HG03280 (cell line): ENCODE data around the gene DOCK11.
"Not testable (repeated sequence)": the region's sequence is repeated elsewhere in the genome, so short reads cannot be mapped to it uniquely, and the experiment has no call there.

ENCODE experiments used
- ATAC-seq: cut with Tn5 transposase; IDR thresholded peaks from one replicate; pipeline ENCODE4 v1.9.1; 2021; ENCODE audit warnings: mild to moderate bottlenecking, moderate library complexity; ENCODE audit not compliant: unreplicated experiment

DOCK11 gene

GRCh38 chrX:118679290-118679689 lies 183.7 kb downstream of the DOCK11 start:
- no peak for ATAC-seq

DNA sequence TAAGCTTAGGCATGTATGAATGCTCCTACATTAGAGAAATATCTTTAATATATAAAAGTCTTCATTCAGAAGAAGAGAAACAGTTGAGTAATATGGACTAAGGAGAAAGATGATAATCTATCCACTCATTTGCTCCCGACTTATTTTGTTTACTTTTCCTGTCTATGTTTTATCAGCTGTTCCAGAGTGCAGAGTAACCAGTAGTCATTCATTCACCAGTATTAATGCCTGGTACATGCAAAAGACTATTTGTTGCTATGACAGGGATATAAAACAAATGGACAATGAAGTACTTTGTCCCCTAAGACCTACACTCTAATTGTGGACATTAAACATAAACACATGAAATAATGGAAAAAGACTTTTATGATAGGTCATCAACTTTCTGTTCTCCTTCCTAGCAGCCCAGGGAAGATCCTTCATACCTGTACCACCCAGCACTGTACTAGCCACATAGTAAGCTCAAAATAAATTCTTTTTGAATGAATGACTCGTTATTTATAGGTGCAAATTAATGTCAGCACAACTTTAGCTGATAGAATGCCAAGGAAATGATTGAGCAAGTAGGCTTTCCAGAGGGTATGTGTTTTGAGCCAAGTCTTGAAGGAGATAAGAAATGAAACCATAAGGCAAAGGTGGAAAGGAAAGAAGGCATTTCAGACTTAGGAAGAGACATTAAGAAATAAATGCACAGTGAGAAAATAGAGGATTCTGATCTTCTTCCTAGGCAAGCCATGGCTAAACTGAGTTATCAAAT lies 186.8 kb downstream of the DOCK11 start:
- ATAC-seq = no peak

- ATAC-seq = no peak
Observed at GRCh38 chrX:118685393-118685792, 189.8 kb downstream of the DOCK11 start.

- ATAC-seq = no peak
Observed at GRCh38 chrX:118688935-118689334, 193.3 kb downstream of the DOCK11 start.

- ATAC-seq = no peak
Observed at GRCh38 chrX:118693843-118694242, 198.2 kb downstream of the DOCK11 start.

- no peak for ATAC-seq
Observed at GRCh38 chrX:118694638-118695037, 199.0 kb downstream of the DOCK11 start.

DNA sequence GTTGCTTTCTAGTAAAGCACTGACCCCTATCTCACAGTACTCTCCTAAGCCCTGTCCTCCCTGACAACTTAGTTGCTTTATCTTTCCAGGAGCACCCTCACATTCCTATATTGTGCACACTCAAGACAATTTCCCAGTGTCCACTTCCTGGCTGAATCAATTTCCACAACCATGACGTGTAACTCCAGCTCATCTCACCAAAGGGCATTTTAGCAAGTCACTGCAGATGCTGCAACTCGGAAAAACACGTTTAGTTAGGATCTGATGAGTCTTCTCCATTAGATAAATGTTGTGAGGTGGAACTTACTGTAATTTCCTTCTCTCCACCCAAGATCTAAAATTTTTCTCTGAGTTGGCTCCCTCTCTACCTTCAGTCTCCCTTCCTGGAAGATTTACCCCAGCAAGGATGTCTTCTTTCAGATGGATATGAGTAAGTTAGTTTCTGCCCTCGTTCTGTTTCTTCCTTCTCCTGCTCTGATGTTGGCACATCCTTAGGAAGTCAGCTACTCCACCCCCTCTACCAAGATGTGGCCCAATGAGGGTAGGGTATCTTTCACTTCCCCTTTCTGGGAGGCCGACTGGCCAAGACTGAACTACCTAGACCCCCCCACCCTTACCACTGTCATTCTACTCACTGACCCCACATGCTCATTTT lies 203.0 kb downstream of the DOCK11 start:
- ATAC-seq = no peak

DNA sequence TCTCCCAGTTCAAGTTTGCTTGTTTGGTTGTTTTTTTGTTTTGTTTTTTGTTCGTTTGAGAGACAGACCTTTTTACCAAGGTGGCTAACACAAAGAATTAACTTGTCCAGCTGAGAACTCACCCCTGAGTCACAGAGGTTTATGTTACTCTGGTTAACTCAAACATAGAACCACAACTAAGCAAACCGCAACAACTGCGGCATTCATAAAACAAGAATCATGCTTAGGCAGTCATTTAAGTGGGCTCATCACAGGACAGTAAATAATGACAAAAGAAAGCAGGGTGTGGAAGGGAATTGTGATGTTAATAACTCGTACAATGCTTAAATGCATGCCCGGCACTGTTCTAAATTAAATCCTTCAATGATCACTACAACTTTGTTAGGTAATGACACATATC lies 207.1 kb downstream of the DOCK11 start:
- ATAC-seq = no peak

DNA sequence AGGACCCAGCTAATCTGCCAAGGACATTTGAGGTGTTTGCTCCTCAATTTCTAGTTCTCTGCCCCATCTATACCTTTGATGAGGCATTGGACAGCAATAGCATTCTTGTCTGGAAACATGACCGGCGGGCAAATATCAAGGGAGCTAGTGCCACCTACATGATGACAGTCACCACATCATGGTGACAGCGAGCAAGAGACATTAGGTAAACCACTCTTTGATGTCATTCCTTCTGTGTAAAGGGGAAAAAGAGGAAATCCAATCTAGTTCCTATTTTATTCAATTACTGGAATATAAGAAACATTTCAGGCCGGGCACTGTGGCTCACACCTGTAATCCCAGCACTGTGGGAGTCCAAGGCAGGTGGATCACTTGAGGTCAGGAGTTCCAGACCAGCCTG lies 211.1 kb downstream of the DOCK11 start:
- ATAC-seq = no peak

- ATAC-seq = no peak
Observed at GRCh38 chrX:118714521-118714920, 218.9 kb downstream of the DOCK11 start.

DNA sequence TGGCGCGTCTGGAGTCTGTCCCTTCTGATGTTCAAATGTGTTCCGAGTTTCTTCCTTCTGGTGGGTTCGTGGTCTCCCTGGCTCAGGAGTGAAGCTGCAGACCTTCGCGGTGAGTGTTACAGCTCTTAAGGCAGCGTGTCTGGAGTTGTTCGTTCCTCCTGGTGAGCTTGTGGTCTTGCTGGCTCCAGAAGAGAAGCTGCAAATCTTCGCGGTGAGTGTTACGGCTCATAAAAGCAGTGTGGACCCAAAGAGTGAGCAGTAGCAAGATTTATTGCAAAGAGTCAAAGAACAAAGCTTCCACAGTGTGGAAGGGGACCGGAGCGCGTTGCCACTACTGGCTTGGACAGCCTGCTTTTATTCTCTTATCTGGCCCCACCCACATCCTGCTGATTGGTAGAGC lies 220.3 kb downstream of the DOCK11 start:
- ATAC-seq = not testable (repeated sequence)

GRCh38 chrX:118716833-118717232 lies 221.2 kb downstream of the DOCK11 start:
- ATAC-seq = not testable (repeated sequence)

DNA sequence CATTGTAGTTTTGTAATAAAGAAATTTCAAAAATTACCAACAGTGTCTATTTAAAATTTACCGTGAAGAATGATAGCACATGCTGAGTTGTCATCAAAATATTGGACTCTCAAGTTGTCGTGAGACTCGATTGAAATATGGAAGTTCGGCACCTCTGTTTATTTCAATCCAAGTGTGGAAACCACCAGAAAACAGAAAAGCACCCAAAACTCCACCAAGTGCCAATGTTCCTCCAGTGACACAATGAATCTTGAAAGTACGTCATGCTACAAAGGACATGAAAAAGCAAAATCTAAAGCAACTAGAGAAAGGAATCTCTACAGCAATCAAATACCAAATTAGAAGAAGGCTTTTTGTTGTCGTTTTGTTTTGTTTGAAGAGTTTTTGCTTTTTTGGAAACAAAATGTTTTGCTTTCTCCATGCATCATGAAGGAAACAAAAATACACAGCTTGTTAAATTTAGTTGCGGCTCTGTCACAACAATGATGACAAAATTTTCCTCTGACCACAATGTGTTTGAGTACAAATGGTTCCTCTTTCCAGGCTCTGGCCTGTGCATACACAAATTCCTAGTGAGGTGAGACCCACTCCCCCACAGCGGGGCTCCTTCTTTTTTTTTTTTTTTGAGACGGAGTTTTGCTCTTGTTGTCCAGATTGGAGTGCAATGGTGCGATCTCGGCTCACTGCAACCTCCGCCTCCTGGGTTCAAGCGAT lies 222.2 kb downstream of the DOCK11 start:
- ATAC-seq = no peak

DNA sequence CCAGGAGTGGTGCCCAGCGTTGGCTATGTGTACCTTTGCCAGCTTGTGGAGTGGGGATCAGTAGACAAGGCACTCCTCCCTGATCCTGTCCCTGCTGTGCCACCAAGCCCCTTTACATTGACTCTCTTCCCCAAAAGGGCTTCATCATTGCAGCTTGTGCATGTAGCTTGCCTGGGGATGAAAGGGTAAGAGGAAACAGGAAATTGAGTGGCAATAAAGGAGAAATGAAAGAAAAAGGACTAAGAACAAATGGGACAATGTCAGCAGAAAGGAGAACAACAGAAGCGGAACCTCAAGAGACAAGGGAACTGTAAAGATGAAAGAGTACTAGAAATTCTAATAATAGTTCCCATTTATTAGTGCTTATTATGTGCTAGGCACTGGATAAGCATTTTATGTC lies 223.1 kb downstream of the DOCK11 start:
- ATAC-seq = no peak

DNA sequence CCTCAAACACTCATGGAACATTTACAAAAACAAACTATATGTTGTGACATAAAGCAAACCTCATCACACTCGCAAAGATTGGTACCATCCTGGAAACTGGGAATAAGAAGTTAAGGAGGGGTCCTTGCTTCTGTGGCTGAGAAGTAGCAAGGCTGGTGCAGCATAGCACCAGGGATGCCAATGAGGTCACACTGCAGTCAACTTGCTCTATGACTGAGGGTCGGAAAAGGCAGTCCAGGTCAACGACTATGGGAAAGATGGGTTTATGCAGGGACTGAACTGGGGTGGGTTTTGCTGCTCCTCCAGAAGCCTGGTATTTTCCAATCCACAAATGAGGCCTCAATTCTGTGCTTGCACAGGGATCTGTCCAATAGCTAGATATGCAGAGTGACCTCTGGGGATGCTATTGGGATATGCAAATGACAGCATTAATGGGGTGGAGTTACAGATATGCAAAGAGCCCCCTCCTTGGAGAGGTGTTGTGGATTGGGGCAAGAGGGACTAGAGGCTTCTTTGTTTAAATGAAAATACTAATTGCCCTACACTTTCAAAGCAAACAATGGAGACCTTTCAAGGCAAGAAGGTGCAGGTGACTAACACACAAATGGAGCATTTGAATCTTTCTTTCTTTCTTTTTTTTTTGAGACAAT lies 224.6 kb downstream of the DOCK11 start:
- no peak for ATAC-seq

- ATAC-seq = no peak
Observed at GRCh38 chrX:118723376-118723775, 227.8 kb downstream of the DOCK11 start.

- ATAC-seq = no peak
Observed at GRCh38 chrX:118724365-118724764, 228.8 kb downstream of the DOCK11 start.

- no peak for ATAC-seq
Observed at GRCh38 chrX:118724775-118725174, 229.2 kb downstream of the DOCK11 start.

- no peak for ATAC-seq
Observed at GRCh38 chrX:118726396-118726795, 230.8 kb downstream of the DOCK11 start.

GRCh38 chrX:118726887-118727685 lies 231.5 kb downstream of the DOCK11 start, which contains the start of gene IL13RA1:
IL13RA1 (plus strand) TSS chrX:118727606; CDS start chrX:118727639, 33 bp downstream.
- ATAC-seq = peak; percentile 62
